Activated T-cell treated with anti-CD3 and anti-CD28 coated beads, Interleukin-2, amount 50 U/mL, for 24 hours (primary cell): ENCODE measurements around the gene NCKAP5.

Experiments used
- DNase-seq: peaks from one replicate; pipeline ENCODE4 v3.0.0-alpha.2; 2020
- H3K27ac Mint-ChIP-seq: 2 replicates; pipeline ENCODE4 v1.8.0; 2020; ENCODE audit warnings: mild to moderate bottlenecking, mixed read lengths
- H3K27me3 Mint-ChIP-seq: 2 replicates; pipeline ENCODE4 v1.8.0; 2020; ENCODE audit warnings: mixed read lengths
- H3K36me3 Mint-ChIP-seq: 2 replicates; pipeline ENCODE4 v1.8.0; 2020; ENCODE audit warnings: low read depth, mixed read lengths
- H3K4me1 Mint-ChIP-seq: 2 replicates; pipeline ENCODE4 v1.8.0; 2020; ENCODE audit warnings: low read depth, mixed read lengths
- H3K4me3 Mint-ChIP-seq: 2 replicates; pipeline ENCODE4 v1.8.0; 2020; ENCODE audit warnings: mild to moderate bottlenecking, moderate library complexity, mixed read lengths
- H3K9me3 Mint-ChIP-seq: 2 replicates; pipeline ENCODE4 v1.8.0; 2020; ENCODE audit warnings: mixed read lengths

The NCKAP5 gene

GRCh38 chr2:133107058-133107815 is 461.0 kb downstream of the NCKAP5 start:
- Mint-ChIP-seq H3K4me1 (no peaks in the 10 kb centered on the region), H3K27ac (no peak overlapping the region), H3K9me3 (peaks cover 2% of the 10 kb centered on the region), H3K27me3 (no peaks in the 10 kb centered on the region), H3K4me3 (no peak overlapping the region), H3K36me3 (no peaks in the 10 kb centered on the region)
- no peak for DNase-seq

GRCh38 chr2:133104871-133105270 is 463.4 kb downstream of the NCKAP5 start:
- no peaks in the 10 kb centered on the region for H3K9me3 Mint-ChIP-seq
- no peak for DNase-seq

GRCh38 chr2:133098787-133099186 is 469.5 kb downstream of the NCKAP5 start:
- no peak overlapping the region for H3K27ac Mint-ChIP-seq
- H3K27me3 Mint-ChIP-seq, result no peaks in the 10 kb centered on the region
- no peaks in the 10 kb centered on the region for H3K4me1 Mint-ChIP-seq
- H3K9me3 Mint-ChIP-seq, result peaks cover 14% of the 10 kb centered on the region
- no peak for DNase-seq
- no peaks in the 10 kb centered on the region for H3K36me3 Mint-ChIP-seq
- H3K4me3 Mint-ChIP-seq, result no peak overlapping the region

More at GRCh38 chr2:133104871-133105270, 463.4 kb downstream of the NCKAP5 start:
- no peak overlapping the region for H3K4me3 Mint-ChIP-seq
- H3K36me3 Mint-ChIP-seq, result no peaks in the 10 kb centered on the region
- H3K27ac Mint-ChIP-seq, result no peak overlapping the region
- H3K27me3 Mint-ChIP-seq, result no peaks in the 10 kb centered on the region
- H3K4me1 Mint-ChIP-seq, result no peaks in the 10 kb centered on the region

- H3K36me3 Mint-ChIP-seq, result no peaks in the 10 kb centered on the region
- H3K27ac Mint-ChIP-seq, result no peak overlapping the region
- no peaks in the 10 kb centered on the region for H3K4me1 Mint-ChIP-seq
- H3K9me3 Mint-ChIP-seq, result peaks cover 14% of the 10 kb centered on the region
- H3K27me3 Mint-ChIP-seq, result no peaks in the 10 kb centered on the region
- no peak overlapping the region for H3K4me3 Mint-ChIP-seq
- no peak for DNase-seq
These were observed 470.6 kb downstream of the NCKAP5 start for GRCh38 chr2:133097666-133098065.

DNA sequence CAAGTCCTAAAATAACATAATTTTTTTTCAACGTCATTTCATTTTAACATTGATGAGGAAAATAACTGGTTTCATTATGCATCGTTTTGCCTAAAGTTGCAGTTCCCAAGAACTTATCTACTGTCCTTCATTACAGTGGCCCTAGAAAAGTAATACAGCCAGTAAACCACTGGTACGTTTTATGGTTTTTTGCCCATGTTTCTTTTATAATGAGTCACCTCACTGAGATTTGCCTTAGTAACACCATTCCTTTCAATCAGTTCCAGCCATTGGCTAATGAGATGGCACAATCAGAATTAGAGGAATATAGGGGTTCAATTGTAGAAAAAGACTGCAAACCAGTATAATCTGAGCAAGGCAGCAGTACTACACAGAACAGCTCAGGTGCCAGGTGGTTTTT is 475.7 kb downstream of the NCKAP5 start:
- Mint-ChIP-seq H3K4me1 (no peaks in the 10 kb centered on the region), H3K27ac (no peak overlapping the region), H3K9me3 (peaks cover 14% of the 10 kb centered on the region), H3K36me3 (no peaks in the 10 kb centered on the region), H3K4me3 (no peak overlapping the region), H3K27me3 (no peaks in the 10 kb centered on the region)
- DNase-seq, result no peak

- Mint-ChIP-seq H3K27me3 (no peaks in the 10 kb centered on the region), H3K4me1 (no peaks in the 10 kb centered on the region), H3K4me3 (no peak overlapping the region), H3K9me3 (peaks cover 6% of the 10 kb centered on the region), H3K27ac (no peak overlapping the region), H3K36me3 (no peaks in the 10 kb centered on the region)
- DNase-seq, result no peak
These were observed 477.9 kb downstream of the NCKAP5 start for GRCh38 chr2:133090358-133090757.

DNA sequence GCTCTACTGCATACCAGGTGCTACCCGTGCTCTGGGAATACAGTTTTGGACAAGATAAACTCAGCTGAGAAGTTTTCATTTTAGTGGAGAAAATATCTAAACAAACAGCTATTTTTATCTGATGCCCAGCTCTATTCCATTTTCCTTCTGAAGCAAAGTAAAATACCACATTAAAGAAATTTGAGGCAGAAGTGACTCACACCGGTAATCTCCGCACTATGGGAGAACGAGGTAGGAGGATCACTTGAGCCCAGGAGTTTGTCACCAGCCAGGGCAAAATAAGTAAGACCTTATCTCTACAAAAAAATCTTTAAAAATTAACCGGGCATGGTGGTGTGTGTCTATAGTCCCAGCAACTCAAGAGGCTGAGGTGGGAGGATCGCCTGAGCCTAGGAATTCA is 482.1 kb downstream of the NCKAP5 start:
- H3K27ac Mint-ChIP-seq, result no peak overlapping the region

GRCh38 chr2:133085646-133086045 is 482.6 kb downstream of the NCKAP5 start:
- H3K27ac Mint-ChIP-seq, result no peak overlapping the region
- H3K36me3 Mint-ChIP-seq, result no peaks in the 10 kb centered on the region
- H3K4me3 Mint-ChIP-seq, result no peak overlapping the region
- DNase-seq, result no peak
- H3K9me3 Mint-ChIP-seq, result no peaks in the 10 kb centered on the region
- no peaks in the 10 kb centered on the region for H3K27me3 Mint-ChIP-seq
- no peaks in the 10 kb centered on the region for H3K4me1 Mint-ChIP-seq

More for the DNA sequence above, 482.1 kb downstream of the NCKAP5 start:
- DNase-seq, result no peak
- no peaks in the 10 kb centered on the region for H3K4me1 Mint-ChIP-seq
- H3K36me3 Mint-ChIP-seq, result no peaks in the 10 kb centered on the region
- no peak overlapping the region for H3K4me3 Mint-ChIP-seq
- no peaks in the 10 kb centered on the region for H3K9me3 Mint-ChIP-seq
- H3K27me3 Mint-ChIP-seq, result no peaks in the 10 kb centered on the region

DNA sequence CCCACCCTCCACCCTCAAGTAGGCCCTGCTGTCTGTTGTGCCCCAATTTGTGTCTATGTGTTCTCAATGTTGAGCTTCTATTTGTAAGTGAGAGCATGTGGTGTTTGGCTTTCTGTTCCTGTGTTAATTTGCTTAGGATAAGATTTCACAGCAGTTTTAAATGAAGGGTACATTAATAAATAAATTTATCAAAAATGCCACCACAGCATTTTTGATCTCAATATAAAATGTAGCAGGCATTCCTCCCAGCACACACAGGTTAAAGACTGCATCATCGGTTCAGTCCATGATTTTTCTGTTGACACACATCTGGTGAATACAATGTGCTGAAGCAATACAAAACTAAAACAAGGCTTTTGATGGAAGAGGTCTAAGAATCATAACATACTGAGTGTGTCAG is 486.2 kb downstream of the NCKAP5 start:
- no peaks in the 10 kb centered on the region for H3K27me3 Mint-ChIP-seq
- no peak for DNase-seq
- H3K9me3 Mint-ChIP-seq, result no peaks in the 10 kb centered on the region
- no peak overlapping the region for H3K4me3 Mint-ChIP-seq
- H3K27ac Mint-ChIP-seq, result no peak overlapping the region
- H3K36me3 Mint-ChIP-seq, result no peaks in the 10 kb centered on the region
- no peaks in the 10 kb centered on the region for H3K4me1 Mint-ChIP-seq

DNA sequence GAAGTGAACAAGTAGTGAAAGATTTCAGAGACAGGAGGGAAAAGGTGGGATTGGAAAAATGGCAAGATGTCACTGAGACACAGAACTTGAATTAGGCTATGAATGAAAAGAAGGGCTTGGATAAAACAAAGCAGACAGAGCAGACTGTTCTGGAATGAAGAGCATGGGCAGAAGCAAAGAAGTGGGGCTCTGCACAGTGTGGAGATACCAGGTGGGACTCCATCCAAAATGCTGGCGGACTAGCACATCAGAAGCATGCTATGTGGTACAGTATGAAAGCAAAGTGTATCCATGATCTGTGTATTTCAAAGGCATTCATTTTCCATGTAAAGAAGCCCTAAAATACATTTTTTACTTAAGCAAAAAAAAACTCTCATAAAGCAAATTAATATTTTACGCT is 487.4 kb downstream of the NCKAP5 start:
- no peaks in the 10 kb centered on the region for H3K36me3 Mint-ChIP-seq
- H3K4me1 Mint-ChIP-seq, result no peaks in the 10 kb centered on the region
- H3K4me3 Mint-ChIP-seq, result no peak overlapping the region
- no peaks in the 10 kb centered on the region for H3K9me3 Mint-ChIP-seq
- no peak overlapping the region for H3K27ac Mint-ChIP-seq
- H3K27me3 Mint-ChIP-seq, result no peaks in the 10 kb centered on the region
- DNase-seq, result no peak

DNA sequence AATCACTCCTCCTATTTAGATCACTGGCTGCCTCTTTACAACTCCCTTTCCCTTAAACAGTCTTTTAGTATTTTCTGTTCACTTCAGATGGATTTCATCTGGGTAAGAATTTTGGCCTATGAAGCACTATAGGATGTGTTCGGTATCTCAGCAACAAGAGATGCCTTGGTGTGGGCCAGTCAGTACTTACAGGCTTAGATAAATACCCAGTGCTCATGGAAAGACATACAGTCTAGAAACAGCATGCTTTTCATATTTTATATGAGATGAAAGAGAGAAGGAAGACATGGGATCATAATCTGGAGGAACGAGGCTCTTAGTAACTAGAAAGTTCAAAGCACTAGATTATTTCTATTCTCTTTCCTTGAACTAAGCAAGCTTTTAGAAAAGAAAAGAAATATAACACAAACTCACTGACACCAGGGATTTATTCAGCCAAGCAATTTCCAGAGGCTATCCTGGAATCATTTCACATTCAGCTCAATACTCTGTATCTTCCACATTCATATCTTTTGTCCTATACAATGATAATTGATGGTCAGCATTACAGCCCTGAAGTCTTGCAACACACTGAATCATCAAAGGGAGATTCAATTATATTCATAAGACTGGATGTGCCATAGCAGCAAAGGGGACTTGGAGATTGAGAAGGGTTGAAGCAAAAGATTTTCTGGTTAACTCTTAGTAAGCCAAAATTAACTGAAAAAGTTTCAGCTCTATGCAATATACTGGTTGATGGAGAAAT is 489.4 kb downstream of the NCKAP5 start:
- no peaks in the 10 kb centered on the region for H3K4me1 Mint-ChIP-seq
- no peak for DNase-seq
- H3K27ac Mint-ChIP-seq, result no peak overlapping the region
- no peaks in the 10 kb centered on the region for H3K9me3 Mint-ChIP-seq
- H3K4me3 Mint-ChIP-seq, result no peak overlapping the region
- no peaks in the 10 kb centered on the region for H3K36me3 Mint-ChIP-seq
- H3K27me3 Mint-ChIP-seq, result no peaks in the 10 kb centered on the region

DNA sequence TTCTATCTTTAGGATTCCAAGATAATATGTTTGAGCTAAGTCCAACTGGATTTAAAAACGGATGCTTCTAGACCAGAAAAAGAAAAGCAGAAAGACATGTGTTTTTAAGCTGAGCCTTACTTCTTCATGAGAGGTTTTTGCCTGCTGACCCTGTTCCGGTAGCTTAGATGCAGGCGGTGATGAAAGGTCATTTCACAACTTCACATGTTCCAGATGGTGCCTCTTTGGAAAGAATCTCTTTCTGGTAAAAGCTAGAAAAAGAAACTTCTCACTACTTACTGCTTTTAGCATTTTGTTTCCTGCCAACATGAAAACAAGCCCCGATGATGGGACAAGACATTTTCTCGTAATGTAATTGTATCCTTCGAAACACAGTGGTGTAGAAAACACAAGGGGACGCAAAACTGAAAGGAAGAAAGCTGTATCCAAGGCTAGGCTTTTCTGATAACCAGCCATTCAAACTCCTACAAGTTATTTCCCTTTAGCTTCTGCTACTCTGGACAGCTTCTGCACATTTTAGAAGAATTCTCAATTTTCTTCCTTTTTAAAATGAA is 490.9 kb downstream of the NCKAP5 start:
- Mint-ChIP-seq H3K9me3 (peaks cover under 1% of the 10 kb centered on the region), H3K4me3 (no peak overlapping the region), H3K27me3 (no peaks in the 10 kb centered on the region), H3K27ac (no peak overlapping the region), H3K4me1 (no peaks in the 10 kb centered on the region), H3K36me3 (no peaks in the 10 kb centered on the region)
- no peak for DNase-seq

DNA sequence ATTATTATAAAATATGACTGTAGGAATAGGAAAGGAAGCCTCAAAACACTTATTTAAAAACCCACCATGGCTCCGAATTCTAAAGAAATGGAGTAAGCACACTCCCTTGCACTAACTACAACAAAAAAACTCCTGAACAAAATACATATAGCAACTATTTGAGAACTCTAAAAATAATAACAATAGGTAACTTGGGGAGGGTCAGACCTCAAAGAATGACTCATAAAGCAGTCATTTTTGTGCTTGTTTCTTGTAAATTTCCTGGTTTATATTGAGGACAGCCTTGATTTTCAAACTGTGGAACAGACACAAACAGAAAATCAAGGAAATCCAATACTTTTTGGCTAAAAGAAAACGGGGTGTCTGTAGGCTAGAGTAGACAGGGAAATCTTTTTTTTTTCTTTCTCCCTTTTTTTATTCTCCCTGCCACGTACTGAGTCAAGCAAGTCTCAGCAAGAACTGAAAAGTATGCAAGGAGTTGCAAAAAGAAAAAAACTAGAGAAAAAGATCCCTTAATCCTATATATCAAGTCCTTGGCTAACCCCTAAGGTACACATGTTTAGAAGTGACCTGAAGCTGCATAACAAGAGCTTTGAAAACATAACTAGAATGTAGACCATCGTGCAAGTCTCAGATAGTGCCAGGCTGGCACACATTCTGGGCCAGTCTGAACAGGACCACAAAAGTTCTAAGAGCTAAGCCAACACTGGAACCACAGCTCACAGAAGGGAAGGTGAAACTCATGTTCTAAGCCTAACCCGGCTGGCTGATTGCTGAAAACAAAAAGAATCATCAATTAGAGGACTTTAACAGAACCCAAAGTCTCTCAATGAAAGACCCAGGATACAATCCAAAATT is 495.2 kb downstream of the NCKAP5 start:
- H3K27ac Mint-ChIP-seq, result no peak overlapping the region

DNA sequence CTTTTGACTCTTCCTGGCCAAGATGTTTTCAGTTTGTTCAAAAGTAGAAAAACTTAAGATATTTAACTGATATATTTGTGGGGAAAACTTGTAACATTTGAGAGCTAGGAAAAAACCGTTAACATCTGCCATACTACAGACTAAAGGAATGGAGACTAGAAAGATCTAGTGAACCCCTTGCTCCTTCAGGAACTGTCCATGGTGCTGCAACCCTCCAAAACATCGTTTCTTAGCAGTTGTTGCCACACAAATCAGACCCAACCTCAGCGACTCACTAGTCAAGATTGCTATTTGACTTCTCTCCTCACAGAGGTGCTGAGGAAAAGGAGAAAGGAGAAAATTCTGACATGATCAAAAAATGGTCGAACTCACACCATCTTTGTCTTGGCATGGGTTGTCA is 504.5 kb downstream of the NCKAP5 start:
- Mint-ChIP-seq H3K36me3 (no peaks in the 10 kb centered on the region), H3K9me3 (peaks cover 4% of the 10 kb centered on the region), H3K27ac (no peak overlapping the region), H3K4me1 (no peaks in the 10 kb centered on the region), H3K27me3 (no peaks in the 10 kb centered on the region), H3K4me3 (no peak overlapping the region)
- DNase-seq, result no peak

More for the DNA sequence above, 495.2 kb downstream of the NCKAP5 start:
- H3K27me3 Mint-ChIP-seq, result no peaks in the 10 kb centered on the region
- no peaks in the 10 kb centered on the region for H3K4me1 Mint-ChIP-seq
- H3K9me3 Mint-ChIP-seq, result peaks cover 2% of the 10 kb centered on the region
- no peak for DNase-seq
- no peaks in the 10 kb centered on the region for H3K36me3 Mint-ChIP-seq
- no peak overlapping the region for H3K4me3 Mint-ChIP-seq
